ENCODE data around the gene SRRT.

SRRT gene

GRCh38 chr7:100866729-100867039 is 8.2 kb upstream of the SRRT start:
- Mint-ChIP-seq H3K27me3 (ENCODE audit: low read depth) (peaks cover 11% of the 10 kb centered on the region), H3K4me1 (peaks cover 22% of the 10 kb centered on the region), H3K36me3 (ENCODE audit: low read depth) (peaks cover 17% of the 10 kb centered on the region), H3K4me3 (peak overlapping the region; percentile 95 to 100 (median 98)), H3K9me3 (no peaks in the 10 kb centered on the region), H3K27ac (peak overlapping the region; percentile 98 to 99 (median 98))
- TF ChIP-seq, protein P1, sequence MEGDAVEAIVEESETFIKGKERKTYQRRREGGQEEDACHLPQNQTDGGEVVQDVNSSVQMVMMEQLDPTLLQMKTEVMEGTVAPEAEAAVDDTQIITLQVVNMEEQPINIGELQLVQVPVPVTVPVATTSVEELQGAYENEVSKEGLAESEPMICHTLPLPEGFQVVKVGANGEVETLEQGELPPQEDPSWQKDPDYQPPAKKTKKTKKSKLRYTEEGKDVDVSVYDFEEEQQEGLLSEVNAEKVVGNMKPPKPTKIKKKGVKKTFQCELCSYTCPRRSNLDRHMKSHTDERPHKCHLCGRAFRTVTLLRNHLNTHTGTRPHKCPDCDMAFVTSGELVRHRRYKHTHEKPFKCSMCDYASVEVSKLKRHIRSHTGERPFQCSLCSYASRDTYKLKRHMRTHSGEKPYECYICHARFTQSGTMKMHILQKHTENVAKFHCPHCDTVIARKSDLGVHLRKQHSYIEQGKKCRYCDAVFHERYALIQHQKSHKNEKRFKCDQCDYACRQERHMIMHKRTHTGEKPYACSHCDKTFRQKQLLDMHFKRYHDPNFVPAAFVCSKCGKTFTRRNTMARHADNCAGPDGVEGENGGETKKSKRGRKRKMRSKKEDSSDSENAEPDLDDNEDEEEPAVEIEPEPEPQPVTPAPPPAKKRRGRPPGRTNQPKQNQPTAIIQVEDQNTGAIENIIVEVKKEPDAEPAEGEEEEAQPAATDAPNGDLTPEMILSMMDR (IDR thresholded peaks at IDR 0.05; ENCODE audit: unreplicated experiment in 3 of 3) = no peak

- Mint-ChIP-seq H3K4me3 (peak within 1 kb of the TSS; percentile 95 to 100 (median 98)), H3K27me3 (ENCODE audit: low read depth) (peaks cover 11% of the 10 kb centered on the region), H3K36me3 (ENCODE audit: low read depth) (peaks cover 20% of the 10 kb centered on the region), H3K4me1 (peaks cover 22% of the 10 kb centered on the region), H3K27ac (peak within 1 kb of the TSS; percentile 98 to 99 (median 98)), H3K9me3 (no peaks in the 10 kb centered on the region)
- TF ChIP-seq, protein P1 (IDR thresholded peaks at IDR 0.05; ENCODE audit: unreplicated experiment in 3 of 3) = no peak
Measured at GRCh38 chr7:100867040-100867775, 7.7 kb upstream of the SRRT start, which contains the start of gene TRIP6. Gene TRIP6, plus strand, starts transcription at chr7:100867387. Its CDS starts 111 bp downstream, at chr7:100867498.

- TF ChIP-seq, protein P1 (IDR thresholded peaks at IDR 0.05; ENCODE audit: unreplicated experiment in 3 of 3) = no peak
- H3K4me3 Mint-ChIP-seq = peak overlapping the region; percentile 90 to 98 (median 95)
- peaks cover 11% of the 10 kb centered on the region for H3K27me3 Mint-ChIP-seq (ENCODE audit: low read depth)
- H3K27ac Mint-ChIP-seq = peak overlapping the region; percentile 97 to 98 (median 98)
- H3K9me3 Mint-ChIP-seq = no peaks in the 10 kb centered on the region
- peaks cover 19% of the 10 kb centered on the region for H3K36me3 Mint-ChIP-seq (ENCODE audit: low read depth)
- H3K4me1 Mint-ChIP-seq = peaks cover 22% of the 10 kb centered on the region
Measured at GRCh38 chr7:100867776-100868485, 7.0 kb upstream of the SRRT start.

- Mint-ChIP-seq H3K4me3 (peak overlapping the region; percentile 97 to 99 (median 99)), H3K4me1 (peaks cover 38% of the 10 kb centered on the region), H3K36me3 (ENCODE audit: low read depth) (peaks cover 62% of the 10 kb centered on the region), H3K27me3 (ENCODE audit: low read depth) (no peaks in the 10 kb centered on the region), H3K9me3 (no peaks in the 10 kb centered on the region), H3K27ac (peak overlapping the region; percentile 99 to 100 (median 99))
- TF ChIP-seq, protein P1 (IDR thresholded peaks at IDR 0.05; ENCODE audit: unreplicated experiment in 3 of 3) = no peak
Measured at GRCh38 chr7:100873599-100874299, 1.2 kb upstream of the SRRT start.

- Mint-ChIP-seq H3K36me3 (ENCODE audit: low read depth) (peaks cover 67% of the 10 kb centered on the region), H3K9me3 (no peaks in the 10 kb centered on the region), H3K27ac (peak overlapping the region; percentile 99 to 100 (median 99)), H3K27me3 (ENCODE audit: low read depth) (no peaks in the 10 kb centered on the region), H3K4me1 (peaks cover 41% of the 10 kb centered on the region), H3K4me3 (peak overlapping the region; percentile 97 to 99 (median 99))
- TF ChIP-seq, protein P1 (IDR thresholded peaks at IDR 0.05; ENCODE audit: unreplicated experiment in 3 of 3) = no peak
Measured at GRCh38 chr7:100874300-100874576, 665 bp upstream of the SRRT start.
